SK-N-MC (cell line): ENCODE data around the gene CTRB2.

ENCODE experiments used
- EZH2 ChIP-seq: fragments of 200-600 bp; sonication (generic); IDR thresholded peaks from one replicate; pipeline ENCODE4 v1.6.1; 2017; ENCODE audit warnings: antibody characterized with exemption
- POLR2AphosphoS5 ChIP-seq: IDR thresholded peaks from 2 replicates; pipeline ENCODE4 v1.6.1; 2012; ENCODE audit warnings: mild to moderate bottlenecking, low read depth, low read length, borderline replicate concordance

DNA sequence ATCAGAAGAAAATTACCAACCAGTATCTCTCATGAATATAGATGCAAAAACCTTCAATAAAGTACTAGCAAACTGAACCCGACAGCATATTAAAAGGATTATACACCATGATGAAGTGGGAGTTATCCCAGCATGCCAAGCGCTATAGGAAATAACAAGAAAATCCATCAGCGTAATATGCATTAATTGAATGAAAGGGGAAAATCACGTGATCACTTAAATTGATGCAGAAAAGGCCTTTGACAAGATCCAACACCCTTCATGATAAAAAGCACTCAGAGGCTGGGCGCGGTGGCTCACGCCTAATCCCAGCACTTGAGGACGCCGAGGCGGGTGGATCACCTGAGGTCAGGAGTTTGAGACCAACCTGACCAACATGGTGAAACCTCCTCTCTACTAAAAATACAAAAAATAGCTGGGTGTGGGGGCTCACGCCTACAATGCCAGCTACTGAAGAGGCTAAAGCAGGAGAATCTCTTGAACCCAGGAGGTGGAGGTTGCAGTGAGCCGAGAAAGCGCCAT lies 4.8 kb downstream of the CTRB2 start:
- TF ChIP-seq POLR2AphosphoS5 (no peak), EZH2 (no peak)
